Choroid plexus epithelial cell (primary cell): ENCODE data around the gene SPINT3.

Experiments used
- DNase-seq: peaks from one replicate; pipeline ENCODE4 v3.0.0-alpha.2; 2010; ENCODE audit warnings: low read depth
- H3K4me3 ChIP-seq: 2 replicates; pipeline ENCODE4 v1.5.1; 2011; ENCODE audit warnings: low read depth, mild to moderate bottlenecking, control low read depth, low read length, moderate library complexity
- CTCF ChIP-seq: conservative IDR thresholded peaks from 2 replicates; pipeline ENCODE4 v1.5.1; 2011; ENCODE audit warnings: low read depth, mild to moderate bottlenecking, control low read depth, inconsistent platforms, low read length, moderate library complexity

Gene SPINT3

GRCh38 chr20:45502561-45502960 lies 12.9 kb downstream of the SPINT3 start:
- no peak for TF ChIP-seq CTCF
- no peak overlapping the region for H3K4me3 ChIP-seq
- no peak for DNase-seq

- no peak for TF ChIP-seq CTCF
- no peak for DNase-seq
- H3K4me3 ChIP-seq, result no peak overlapping the region
These were observed 13.8 kb downstream of the SPINT3 start for GRCh38 chr20:45501600-45501999.

- DNase-seq, result no peak
- no peak for TF ChIP-seq CTCF
- H3K4me3 ChIP-seq, result no peak overlapping the region
These were observed 15.4 kb downstream of the SPINT3 start for GRCh38 chr20:45500022-45500421.

- TF ChIP-seq CTCF, result no peak
- H3K4me3 ChIP-seq, result no peak overlapping the region
- no peak for DNase-seq
These were observed 17.4 kb downstream of the SPINT3 start for GRCh38 chr20:45497971-45498494.

GRCh38 chr20:45496166-45496565 lies 19.3 kb downstream of the SPINT3 start:
- TF ChIP-seq CTCF, result no peak
- no peak overlapping the region for H3K4me3 ChIP-seq
- DNase-seq, result no peak

GRCh38 chr20:45495501-45495941 lies 19.9 kb downstream of the SPINT3 start:
- DNase-seq, result no peak
- no peak overlapping the region for H3K4me3 ChIP-seq
- no peak for TF ChIP-seq CTCF

GRCh38 chr20:45489083-45489531 lies 26.3 kb downstream of the SPINT3 start:
- no peak for DNase-seq
- H3K4me3 ChIP-seq, result no peak overlapping the region
- TF ChIP-seq CTCF, result no peak
